NB4 (cell line): ENCODE data around the gene ADAP1.

ENCODE experiments used
- DNase-seq: peaks from one replicate; pipeline ENCODE4 v3.0.0; 2010; ENCODE audit warnings: low read depth
- H3K4me3 ChIP-seq: one replicate; pipeline ENCODE4 v1.5.1; 2011; ENCODE audit warnings: mild to moderate bottlenecking, low read depth, low read length, moderate library complexity
- MYC ChIP-seq: IDR thresholded peaks from 2 replicates; pipeline ENCODE4 v1.6.1; 2011; ENCODE audit warnings: low read depth, low read length
- POLR2A ChIP-seq: IDR thresholded peaks from 2 replicates; pipeline ENCODE4 v1.6.1; 2011; ENCODE audit warnings: mild to moderate bottlenecking; ENCODE audit not compliant: insufficient read length; ENCODE audit errors: extremely low read depth
- TF ChIP-seq, protein P1 (sequence below): IDR thresholded peaks from one replicate; pipeline ENCODE4 v1.5.1; 2012; ENCODE audit warnings: low read depth, low read length
- TF ChIP-seq, protein P2 (sequence below): IDR thresholded peaks from 2 replicates; pipeline ENCODE4 v1.6.1; 2011; ENCODE audit warnings: low read depth, low read length

Gene ADAP1

DNA sequence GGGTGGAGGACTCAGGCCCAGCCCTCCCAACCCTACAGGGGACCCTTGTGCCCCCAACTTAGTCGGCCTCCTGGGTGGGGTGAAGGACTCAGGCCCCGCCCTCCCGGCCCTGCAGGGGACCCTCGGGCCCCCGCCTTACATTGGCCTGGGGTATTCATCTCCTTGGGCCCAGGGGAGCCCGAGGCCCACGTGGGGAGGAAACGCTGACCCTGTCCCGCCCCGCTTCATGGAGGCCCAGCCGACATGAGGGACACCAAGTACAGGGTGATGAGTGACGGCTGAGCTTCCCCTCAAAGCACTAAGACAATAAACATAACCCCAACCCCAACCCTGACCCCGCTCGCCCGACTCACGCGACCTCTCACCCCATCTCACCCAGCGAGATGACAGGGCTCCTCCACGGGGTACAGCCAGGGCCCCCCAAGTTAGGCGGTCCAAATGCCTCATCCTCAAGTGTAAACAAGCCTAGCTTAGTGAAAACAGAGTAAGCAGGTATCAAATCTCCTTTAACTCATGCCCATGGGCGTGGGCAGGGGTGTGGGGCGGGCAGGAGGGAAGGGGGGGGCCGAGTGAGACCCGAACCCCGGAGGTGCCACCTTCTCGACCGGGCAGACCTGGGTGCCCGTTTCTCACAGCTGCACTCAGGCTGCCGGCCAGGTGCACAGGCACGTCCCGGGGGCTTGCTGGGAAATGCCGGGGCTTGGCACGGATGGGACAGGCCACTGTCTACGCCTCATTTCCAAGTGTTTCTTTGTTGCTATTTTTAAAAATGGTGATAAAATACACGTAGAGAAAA is 36.7 kb upstream of the ADAP1 start:
- TF ChIP-seq, protein P1, sequence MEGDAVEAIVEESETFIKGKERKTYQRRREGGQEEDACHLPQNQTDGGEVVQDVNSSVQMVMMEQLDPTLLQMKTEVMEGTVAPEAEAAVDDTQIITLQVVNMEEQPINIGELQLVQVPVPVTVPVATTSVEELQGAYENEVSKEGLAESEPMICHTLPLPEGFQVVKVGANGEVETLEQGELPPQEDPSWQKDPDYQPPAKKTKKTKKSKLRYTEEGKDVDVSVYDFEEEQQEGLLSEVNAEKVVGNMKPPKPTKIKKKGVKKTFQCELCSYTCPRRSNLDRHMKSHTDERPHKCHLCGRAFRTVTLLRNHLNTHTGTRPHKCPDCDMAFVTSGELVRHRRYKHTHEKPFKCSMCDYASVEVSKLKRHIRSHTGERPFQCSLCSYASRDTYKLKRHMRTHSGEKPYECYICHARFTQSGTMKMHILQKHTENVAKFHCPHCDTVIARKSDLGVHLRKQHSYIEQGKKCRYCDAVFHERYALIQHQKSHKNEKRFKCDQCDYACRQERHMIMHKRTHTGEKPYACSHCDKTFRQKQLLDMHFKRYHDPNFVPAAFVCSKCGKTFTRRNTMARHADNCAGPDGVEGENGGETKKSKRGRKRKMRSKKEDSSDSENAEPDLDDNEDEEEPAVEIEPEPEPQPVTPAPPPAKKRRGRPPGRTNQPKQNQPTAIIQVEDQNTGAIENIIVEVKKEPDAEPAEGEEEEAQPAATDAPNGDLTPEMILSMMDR: no peak
- TF ChIP-seq POLR2A (no peak), MYC (no peak)
- TF ChIP-seq, protein P2, sequence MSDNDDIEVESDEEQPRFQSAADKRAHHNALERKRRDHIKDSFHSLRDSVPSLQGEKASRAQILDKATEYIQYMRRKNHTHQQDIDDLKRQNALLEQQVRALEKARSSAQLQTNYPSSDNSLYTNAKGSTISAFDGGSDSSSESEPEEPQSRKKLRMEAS: no peak

DNA sequence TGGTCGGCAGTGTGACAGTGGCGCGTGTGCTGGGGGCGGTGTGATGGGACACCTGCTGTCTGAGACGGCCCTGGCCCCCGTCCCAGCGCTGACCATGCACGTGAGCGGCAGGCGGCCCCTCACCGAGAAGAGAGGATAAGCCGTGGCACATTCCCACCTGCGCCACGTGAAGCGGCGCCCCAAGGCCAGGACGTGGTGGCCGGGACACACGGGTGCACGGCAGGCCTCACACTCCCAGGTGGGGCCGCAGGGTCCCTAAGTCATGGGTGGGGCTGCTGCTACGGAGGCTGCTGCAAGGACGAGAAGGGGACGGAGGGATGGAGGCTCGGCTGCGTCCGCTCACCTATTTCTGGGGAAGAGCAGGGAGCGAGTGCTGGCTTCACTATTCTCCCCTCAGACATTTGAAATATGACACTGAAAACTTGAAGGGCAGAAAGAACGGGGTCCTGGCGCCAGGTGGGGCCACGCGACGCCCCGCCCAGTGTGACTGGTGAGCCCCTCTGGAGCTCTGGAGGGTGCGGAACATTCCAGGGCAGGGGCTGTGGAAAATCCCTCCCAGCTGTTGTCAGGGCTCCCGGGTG is 36.0 kb upstream of the ADAP1 start:
- no peak overlapping the region for H3K4me3 ChIP-seq
- TF ChIP-seq, protein P1: no peak
- TF ChIP-seq POLR2A (no peak), MYC (no peak)
- TF ChIP-seq, protein P2: no peak
- DNase-seq: no peak

More for the DNA sequence above, 36.7 kb upstream of the ADAP1 start:
- no peak overlapping the region for H3K4me3 ChIP-seq
- DNase-seq: no peak

DNA sequence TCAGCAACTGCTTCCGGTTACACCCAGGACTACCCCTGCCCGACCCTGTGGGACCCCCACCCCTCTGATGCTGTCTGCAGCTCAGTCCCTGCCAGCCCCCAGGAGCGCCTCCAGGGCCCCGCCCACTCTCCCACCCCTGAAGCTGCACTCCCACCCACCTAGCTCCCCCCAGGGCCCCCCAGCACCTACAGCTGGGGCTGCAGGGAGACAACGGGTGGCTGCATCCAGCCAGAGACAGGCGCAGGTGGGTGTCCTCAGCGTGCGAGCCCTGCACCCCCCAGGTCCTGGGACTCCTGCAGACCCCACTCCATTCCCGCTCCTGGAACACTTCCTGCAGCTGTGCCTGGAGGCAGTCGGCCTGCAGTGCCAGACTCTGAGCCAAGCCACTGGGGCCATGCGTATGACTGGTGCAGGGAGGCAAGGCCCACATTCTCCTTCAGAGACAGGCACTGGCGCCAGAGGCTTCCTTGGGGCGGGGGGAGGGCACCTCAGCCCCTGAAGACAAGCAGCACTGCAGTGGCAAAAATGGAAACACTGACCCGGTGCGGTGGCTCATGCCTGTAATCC is 34.6 kb upstream of the ADAP1 start:
- TF ChIP-seq, protein P1: no peak
- TF ChIP-seq, protein P2: no peak
- TF ChIP-seq MYC (no peak), POLR2A (no peak)
- H3K4me3 ChIP-seq: no peak overlapping the region
- DNase-seq: no peak

DNA sequence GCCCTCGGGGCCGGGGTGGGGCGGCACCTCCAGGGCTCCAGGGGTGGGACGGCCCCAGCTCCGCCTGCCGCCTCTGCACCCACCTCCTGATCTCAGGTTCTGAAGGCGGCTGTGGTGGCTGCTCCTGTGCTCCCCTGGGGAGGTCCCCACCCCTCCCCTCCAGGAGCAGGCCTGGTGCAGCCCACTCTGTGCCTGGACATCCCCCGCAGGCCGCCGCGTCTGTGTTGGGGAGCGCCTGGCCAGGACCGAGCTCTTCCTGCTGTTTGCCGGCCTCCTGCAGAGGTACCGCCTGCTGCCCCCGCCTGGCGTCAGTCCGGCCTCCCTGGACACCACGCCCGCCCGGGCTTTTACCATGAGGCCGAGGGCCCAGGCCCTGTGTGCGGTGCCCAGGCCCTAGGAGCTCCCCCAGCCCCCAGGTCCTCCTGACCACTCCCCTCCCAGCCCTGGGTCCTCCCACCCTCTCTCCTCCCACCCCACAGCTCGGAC is 34.0 kb upstream of the ADAP1 start:
- no peak overlapping the region for H3K4me3 ChIP-seq
- no peak for DNase-seq
- TF ChIP-seq, protein P2: no peak
- TF ChIP-seq MYC: no peak
- TF ChIP-seq, protein P1: no peak

DNA sequence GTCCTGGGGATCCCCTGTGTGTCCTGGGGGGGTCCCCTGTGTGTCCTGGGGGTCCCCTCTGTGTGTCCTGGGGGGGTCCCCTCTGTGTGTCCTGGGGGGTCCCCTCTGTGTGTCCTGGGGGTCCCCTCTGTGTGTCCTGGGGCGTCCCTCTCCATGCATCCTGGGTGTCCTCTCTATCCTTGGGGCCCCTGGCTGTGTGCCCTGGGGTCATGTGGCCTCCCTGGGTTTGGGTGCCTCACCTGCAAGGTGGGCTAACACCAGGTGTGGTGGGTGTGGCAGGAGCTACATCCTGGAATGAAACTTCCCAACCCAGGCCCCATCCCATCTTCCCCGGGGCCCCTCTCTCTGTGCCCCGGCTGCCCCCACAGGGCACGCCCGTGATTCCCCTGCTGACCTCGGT is 33.4 kb upstream of the ADAP1 start:
- no peak for DNase-seq
- no peak overlapping the region for H3K4me3 ChIP-seq
- no peak for TF ChIP-seq MYC
